ENCODE measurements around the gene FGF6.

FGF6 gene

GRCh38 chr12:4448943-4449850 is 3.6 kb upstream of the FGF6 start:
- DNase-seq (ENCODE audit: extremely low spot score) = no peak
- TF ChIP-seq FOXK2 (IDR thresholded peaks at IDR 0.05) (no peak), SP1 (IDR thresholded peaks at IDR 0.05) (no peak), TARDBP (IDR thresholded peaks at IDR 0.05) (no peak), CTBP1 (IDR thresholded peaks at IDR 0.05; ENCODE audit: borderline replicate concordance) (no peak), FOXA1 (IDR thresholded peaks at IDR 0.05) (no peak), ZNF384 (IDR thresholded peaks at IDR 0.05) (no peak), ELF4 (IDR thresholded peaks at IDR 0.05) (no peak), LEF1 (IDR thresholded peaks at IDR 0.05; ENCODE audit: borderline replicate concordance) (no peak), ARNT (IDR thresholded peaks at IDR 0.05) (no peak), NFRKB (IDR thresholded peaks at IDR 0.05) (no peak)
- ChIA-PET POLR2A (no interaction called here), CTCF (no interaction called here)

- POLR2A ChIA-PET = no interaction called here
- TF ChIP-seq FOXM1 (IDR thresholded peaks at IDR 0.05; ENCODE audit: borderline replicate concordance) (no peak), CTBP1 (IDR thresholded peaks at IDR 0.05; ENCODE audit: borderline replicate concordance) (no peak)
- CTCF ChIA-PET = interaction anchor here (0.5 kb wide), 1 partner anchor 108 kb away, joined by 3 read pairs; no protein-coding TSS in a partner anchor
- no peak for DNase-seq (ENCODE audit: extremely low spot score)
Observed at GRCh38 chr12:4448371-4448940, 2.8 kb upstream of the FGF6 start.

GRCh38 chr12:4447151-4447550 is 1.5 kb upstream of the FGF6 start:
- ChIA-PET POLR2A (no interaction called here), CTCF (interaction anchor here (0.5 kb wide), 1 partner anchor 27 kb away, joined by 3 read pairs; no protein-coding TSS in a partner anchor)
- TF ChIP-seq HDGF (IDR thresholded peaks at IDR 0.05; ENCODE audit: borderline replicate concordance) (no peak), TARDBP (IDR thresholded peaks at IDR 0.05) (no peak), L3MBTL2 (conservative IDR thresholded peaks at IDR 0.05) (no peak)
- no peak for DNase-seq (ENCODE audit: extremely low spot score)

GRCh38 chr12:4446335-4446734 is 720 bp upstream of the FGF6 start:
- TF ChIP-seq SUZ12 (IDR thresholded peaks at IDR 0.05) (no peak), ARNT (IDR thresholded peaks at IDR 0.05) (no peak), ELF4 (IDR thresholded peaks at IDR 0.05) (no peak), LEF1 (IDR thresholded peaks at IDR 0.05; ENCODE audit: borderline replicate concordance) (no peak)
- no peak for DNase-seq (ENCODE audit: extremely low spot score)
- POLR2A ChIA-PET = no interaction called here
- CTCF ChIA-PET = no interaction called here

GRCh38 chr12:4444031-4444430 is 1.6 kb downstream of the FGF6 start:
- TF ChIP-seq NFRKB (IDR thresholded peaks at IDR 0.05) (no peak), ZNF384 (IDR thresholded peaks at IDR 0.05) (no peak), LEF1 (IDR thresholded peaks at IDR 0.05; ENCODE audit: borderline replicate concordance) (no peak), CTBP1 (IDR thresholded peaks at IDR 0.05; ENCODE audit: borderline replicate concordance) (no peak), SP1 (IDR thresholded peaks at IDR 0.05) (no peak), SUZ12 (IDR thresholded peaks at IDR 0.05) (no peak), FOXA1 (IDR thresholded peaks at IDR 0.05) (no peak)
- CTCF ChIA-PET = no interaction called here

GRCh38 chr12:4443616-4444015 is 2.0 kb downstream of the FGF6 start:
- TF ChIP-seq SUZ12 (IDR thresholded peaks at IDR 0.05) (no peak), ZNF384 (IDR thresholded peaks at IDR 0.05) (no peak), NFRKB (IDR thresholded peaks at IDR 0.05) (no peak), ARNT (IDR thresholded peaks at IDR 0.05) (no peak), BHLHE40 (IDR thresholded peaks at IDR 0.05; ENCODE audit: borderline replicate concordance) (no peak), FOXM1 (IDR thresholded peaks at IDR 0.05; ENCODE audit: borderline replicate concordance) (no peak), TARDBP (IDR thresholded peaks at IDR 0.05) (no peak), L3MBTL2 (conservative IDR thresholded peaks at IDR 0.05) (no peak), FOXK2 (IDR thresholded peaks at IDR 0.05) (no peak), CTBP1 (IDR thresholded peaks at IDR 0.05; ENCODE audit: borderline replicate concordance) (no peak), SP1 (IDR thresholded peaks at IDR 0.05) (no peak), ELF4 (IDR thresholded peaks at IDR 0.05) (no peak), PKNOX1 (IDR thresholded peaks at IDR 0.05) (no peak), FOXA1 (IDR thresholded peaks at IDR 0.05) (no peak), HDGF (IDR thresholded peaks at IDR 0.05; ENCODE audit: borderline replicate concordance) (no peak), LEF1 (IDR thresholded peaks at IDR 0.05; ENCODE audit: borderline replicate concordance) (no peak)
- DNase-seq (ENCODE audit: extremely low spot score) = no peak
- ChIA-PET POLR2A (no interaction called here), CTCF (no interaction called here)

More at GRCh38 chr12:4444031-4444430, 1.6 kb downstream of the FGF6 start:
- POLR2A ChIA-PET = no interaction called here
- no peak for DNase-seq (ENCODE audit: extremely low spot score)

- CTCF ChIA-PET = no interaction called here
- DNase-seq (ENCODE audit: extremely low spot score) = no peak
- POLR2A ChIA-PET = no interaction called here
- TF ChIP-seq FOXA1 (IDR thresholded peaks at IDR 0.05) (no peak), SUZ12 (IDR thresholded peaks at IDR 0.05) (no peak), TARDBP (IDR thresholded peaks at IDR 0.05) (no peak), ZNF384 (IDR thresholded peaks at IDR 0.05) (no peak), SP1 (IDR thresholded peaks at IDR 0.05) (no peak), NFRKB (IDR thresholded peaks at IDR 0.05) (no peak), L3MBTL2 (conservative IDR thresholded peaks at IDR 0.05) (no peak), ARNT (IDR thresholded peaks at IDR 0.05) (no peak), PKNOX1 (IDR thresholded peaks at IDR 0.05) (no peak), FOXK2 (IDR thresholded peaks at IDR 0.05) (no peak), BHLHE40 (IDR thresholded peaks at IDR 0.05; ENCODE audit: borderline replicate concordance) (no peak), HDGF (IDR thresholded peaks at IDR 0.05; ENCODE audit: borderline replicate concordance) (no peak), CTBP1 (IDR thresholded peaks at IDR 0.05; ENCODE audit: borderline replicate concordance) (no peak), FOXM1 (IDR thresholded peaks at IDR 0.05; ENCODE audit: borderline replicate concordance) (no peak), LEF1 (IDR thresholded peaks at IDR 0.05; ENCODE audit: borderline replicate concordance) (no peak), ELF4 (IDR thresholded peaks at IDR 0.05) (no peak)
Observed at GRCh38 chr12:4441355-4442335, 4.0 kb downstream of the FGF6 start.
